ENCODE data around the gene CHPT1.
"Not testable (repeated sequence)": the region's sequence is repeated elsewhere in the genome, so short reads cannot be mapped to it uniquely, and the experiment has no call there.

DNA sequence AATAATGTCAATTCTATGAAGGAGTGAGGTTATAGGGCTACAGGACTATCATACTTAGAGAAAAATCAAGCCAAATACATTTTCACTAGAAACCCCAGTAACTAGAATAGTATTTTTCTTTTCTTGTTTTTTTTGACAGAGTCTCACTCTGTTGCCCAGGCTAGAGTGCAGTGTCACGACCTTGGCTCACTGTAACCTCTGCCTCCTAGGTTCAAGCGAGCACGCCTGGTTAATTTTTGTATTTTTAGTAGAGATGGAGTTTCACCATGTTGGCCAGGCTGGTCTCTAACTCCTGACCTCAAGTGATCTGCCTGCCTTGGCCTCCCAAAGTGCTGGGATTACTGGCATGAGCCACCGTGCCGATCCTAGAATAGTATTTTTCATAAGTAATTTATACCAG is 37.0 kb downstream of the CHPT1 start:
- TF ChIP-seq POLR2AphosphoS5 (IDR thresholded peaks at IDR 0.05; ENCODE audit: borderline replicate concordance, low read depth, low read length); EZH2 (IDR thresholded peaks at IDR 0.05); FOXP2 (optimal IDR thresholded peaks at IDR 0.05; ENCODE audit: control extremely low read depth, extremely low read length, insufficient read depth): not testable (repeated sequence)
